ENCODE data around the gene STAMBPL1. TPM values are rescaled to one million over a fixed set of nuclear protein-coding genes. Genes with fewer than 3 reads are reported as not detected.

Gene STAMBPL1
- total RNA-seq, 1 donor from 2014 or later: 15.1 TPM

DNA sequence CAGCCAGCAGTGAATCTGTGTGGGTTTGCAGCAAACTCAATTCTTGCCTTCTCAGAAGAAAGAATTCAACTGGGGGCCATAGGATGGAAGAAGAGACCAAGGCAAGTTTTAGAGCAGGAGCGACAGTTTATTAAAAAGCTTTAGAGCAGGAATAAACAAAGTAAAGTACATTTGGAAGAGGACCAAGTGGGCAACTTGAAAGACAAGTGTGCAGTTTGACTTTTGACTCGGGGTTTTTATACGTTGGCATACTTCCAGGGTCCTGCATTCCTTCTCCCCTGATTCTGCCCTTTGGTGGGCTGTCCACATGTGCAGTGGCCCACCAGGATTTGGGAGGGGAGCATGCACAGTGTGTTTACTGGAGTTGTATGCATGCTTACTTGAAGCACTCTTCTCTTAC, 25.4 kb upstream of the STAMBPL1 start:
- H3K36me3 ChIP-seq (ENCODE audit: control insufficient read depth in 3 of 3, insufficient read depth in 3 of 3, low read length in 3 of 3): no peaks in the 10 kb centered on the region
- no peak overlapping the region for H3K9ac ChIP-seq (ENCODE audit: low read depth in 1 of 3, low read length in 3 of 3)
- H3K27me3 ChIP-seq (ENCODE audit: control insufficient read depth in 3 of 3, insufficient read depth in 3 of 3, low read length in 3 of 3): no peaks in the 10 kb centered on the region
- no peaks in the 10 kb centered on the region for H3K9me3 ChIP-seq (ENCODE audit: control insufficient read depth in 3 of 3, low read length in 3 of 3)
- H3K4me3 ChIP-seq (ENCODE audit: low read length in 3 of 3): no peak overlapping the region
- peaks cover 0 to 2% (median 0%) of the 10 kb centered on the region in 3 donors for H3K4me1 ChIP-seq (ENCODE audit: control insufficient read depth in 3 of 3, insufficient read depth in 3 of 3, low read length in 3 of 3)
- no peak overlapping the region for H3K27ac ChIP-seq (ENCODE audit: low read depth, low read length)

DNA sequence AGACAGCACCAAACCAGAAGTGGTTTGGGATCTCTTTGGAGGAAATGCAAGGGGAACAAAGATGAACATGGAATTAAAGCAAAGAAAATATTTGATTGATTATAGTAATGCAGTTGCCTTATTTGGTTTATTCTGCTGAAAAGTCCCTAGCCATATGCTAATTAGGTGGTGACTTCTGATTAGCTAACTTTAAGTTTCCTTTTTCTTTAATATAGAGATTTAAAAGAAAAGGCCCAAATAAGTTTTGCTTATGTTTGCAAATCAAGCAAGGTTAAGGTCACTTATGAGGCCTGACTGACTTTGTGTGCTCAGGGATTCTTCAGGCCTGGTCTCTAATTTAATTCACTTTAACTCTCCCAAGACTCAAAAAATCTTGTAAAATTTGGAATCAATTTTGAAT, 22.2 kb upstream of the STAMBPL1 start:
- Histone ChIP-seq H3K27ac (ENCODE audit: low read depth, low read length) (no peak overlapping the region), H3K9me3 (ENCODE audit: control insufficient read depth in 3 of 3, low read length in 3 of 3) (no peaks in the 10 kb centered on the region), H3K36me3 (ENCODE audit: control insufficient read depth in 3 of 3, insufficient read depth in 3 of 3, low read length in 3 of 3) (no peaks in the 10 kb centered on the region), H3K9ac (ENCODE audit: low read depth in 1 of 3, low read length in 3 of 3) (no peak overlapping the region), H3K27me3 (ENCODE audit: control insufficient read depth in 3 of 3, insufficient read depth in 3 of 3, low read length in 3 of 3) (no peaks in the 10 kb centered on the region), H3K4me1 (ENCODE audit: control insufficient read depth in 3 of 3, insufficient read depth in 3 of 3, low read length in 3 of 3) (no peaks in the 10 kb centered on the region), H3K4me3 (ENCODE audit: low read length in 3 of 3) (no peak overlapping the region)

DNA sequence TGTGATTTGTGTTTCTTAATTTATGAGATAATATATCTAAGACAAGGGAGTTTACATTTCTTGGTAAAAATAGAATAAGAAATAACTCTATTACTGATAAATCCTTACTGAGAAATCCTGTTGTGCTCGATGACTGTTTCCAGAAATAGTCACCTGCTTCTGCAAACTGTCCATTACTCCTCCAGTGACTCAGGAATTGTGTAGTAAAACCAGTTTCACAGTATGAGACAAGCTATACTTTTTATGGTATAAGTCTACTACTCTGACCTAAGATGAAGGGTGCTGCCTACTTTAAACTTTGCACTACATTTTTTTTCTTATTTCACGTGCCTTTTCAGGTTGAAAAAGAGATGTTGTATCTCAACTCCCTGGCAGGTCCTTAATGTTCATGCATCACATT, 21.6 kb upstream of the STAMBPL1 start:
- Histone ChIP-seq H3K27ac (ENCODE audit: low read depth, low read length) (no peak overlapping the region), H3K27me3 (ENCODE audit: control insufficient read depth in 3 of 3, insufficient read depth in 3 of 3, low read length in 3 of 3) (no peaks in the 10 kb centered on the region), H3K36me3 (ENCODE audit: control insufficient read depth in 3 of 3, insufficient read depth in 3 of 3, low read length in 3 of 3) (no peaks in the 10 kb centered on the region), H3K4me1 (ENCODE audit: control insufficient read depth in 3 of 3, insufficient read depth in 3 of 3, low read length in 3 of 3) (no peaks in the 10 kb centered on the region), H3K9me3 (ENCODE audit: control insufficient read depth in 3 of 3, low read length in 3 of 3) (no peaks in the 10 kb centered on the region), H3K4me3 (ENCODE audit: low read length in 3 of 3) (no peak overlapping the region), H3K9ac (ENCODE audit: low read depth in 1 of 3, low read length in 3 of 3) (no peak overlapping the region)

DNA sequence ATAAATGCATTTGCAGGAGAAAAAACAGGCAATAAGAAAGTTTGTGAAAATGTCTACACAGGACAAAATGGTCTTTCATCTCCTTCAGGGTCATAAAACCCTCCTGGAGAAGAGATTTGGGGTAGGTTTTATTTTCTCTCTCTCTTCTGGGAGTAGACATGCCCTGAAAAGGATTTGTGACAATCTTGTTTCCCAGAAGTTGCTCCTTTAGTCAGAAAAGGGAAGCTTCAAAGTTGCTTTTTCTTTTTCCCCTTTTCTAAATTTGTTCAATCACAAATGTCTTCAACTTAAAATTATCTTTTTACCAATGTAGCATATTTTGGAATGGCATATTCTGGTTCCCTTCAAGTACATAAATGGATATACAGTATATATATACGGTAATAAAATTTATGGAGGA, 19.0 kb upstream of the STAMBPL1 start:
- H3K4me3 ChIP-seq (ENCODE audit: low read length in 3 of 3): no peak overlapping the region
- H3K27me3 ChIP-seq (ENCODE audit: control insufficient read depth in 3 of 3, insufficient read depth in 3 of 3, low read length in 3 of 3): no peaks in the 10 kb centered on the region
- H3K9ac ChIP-seq (ENCODE audit: low read depth in 1 of 3, low read length in 3 of 3): no peak overlapping the region
- no peaks in the 10 kb centered on the region for H3K36me3 ChIP-seq (ENCODE audit: control insufficient read depth in 3 of 3, insufficient read depth in 3 of 3, low read length in 3 of 3)
- no peaks in the 10 kb centered on the region for H3K9me3 ChIP-seq (ENCODE audit: control insufficient read depth in 3 of 3, low read length in 3 of 3)
- H3K4me1 ChIP-seq (ENCODE audit: control insufficient read depth in 3 of 3, insufficient read depth in 3 of 3, low read length in 3 of 3): no peaks in the 10 kb centered on the region
- H3K27ac ChIP-seq (ENCODE audit: low read depth, low read length): no peak overlapping the region

DNA sequence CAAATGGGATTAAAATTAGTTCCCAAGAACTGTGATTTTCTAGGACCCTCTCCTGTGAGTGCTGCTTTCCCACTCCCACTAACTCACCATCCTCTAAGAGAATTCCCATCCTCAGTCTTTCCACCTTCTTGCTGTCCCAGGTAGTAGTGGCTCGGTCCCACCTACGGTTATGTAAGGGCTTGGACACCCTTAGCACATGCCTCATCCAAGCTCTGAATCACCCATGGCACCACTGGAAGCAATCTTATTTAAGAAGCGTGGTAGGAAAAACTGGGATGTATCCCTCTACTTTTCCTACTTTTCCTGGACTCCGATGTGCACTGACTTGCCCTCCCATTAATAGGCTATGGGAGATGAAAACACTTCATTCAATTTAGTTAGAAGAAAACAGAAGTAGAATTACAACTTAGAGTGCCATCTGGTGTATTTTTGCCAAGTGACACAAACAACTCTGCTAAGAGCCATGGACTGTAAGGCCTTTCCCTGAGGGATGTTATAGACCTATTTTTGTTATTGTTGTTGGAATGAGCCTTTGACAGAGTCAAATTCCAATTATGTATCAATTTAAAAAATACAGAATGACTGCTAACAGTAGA, 14.7 kb upstream of the STAMBPL1 start:
- Histone ChIP-seq H3K4me3 (ENCODE audit: low read length in 3 of 3) (no peak overlapping the region), H3K9me3 (ENCODE audit: control insufficient read depth in 3 of 3, low read length in 3 of 3) (no peaks in the 10 kb centered on the region), H3K4me1 (ENCODE audit: control insufficient read depth in 3 of 3, insufficient read depth in 3 of 3, low read length in 3 of 3) (no peaks in the 10 kb centered on the region), H3K27ac (ENCODE audit: low read depth, low read length) (no peak overlapping the region), H3K27me3 (ENCODE audit: control insufficient read depth in 3 of 3, insufficient read depth in 3 of 3, low read length in 3 of 3) (no peaks in the 10 kb centered on the region), H3K9ac (ENCODE audit: low read depth in 1 of 3, low read length in 3 of 3) (no peak overlapping the region), H3K36me3 (ENCODE audit: control insufficient read depth in 3 of 3, insufficient read depth in 3 of 3, low read length in 3 of 3) (no peaks in the 10 kb centered on the region)

DNA sequence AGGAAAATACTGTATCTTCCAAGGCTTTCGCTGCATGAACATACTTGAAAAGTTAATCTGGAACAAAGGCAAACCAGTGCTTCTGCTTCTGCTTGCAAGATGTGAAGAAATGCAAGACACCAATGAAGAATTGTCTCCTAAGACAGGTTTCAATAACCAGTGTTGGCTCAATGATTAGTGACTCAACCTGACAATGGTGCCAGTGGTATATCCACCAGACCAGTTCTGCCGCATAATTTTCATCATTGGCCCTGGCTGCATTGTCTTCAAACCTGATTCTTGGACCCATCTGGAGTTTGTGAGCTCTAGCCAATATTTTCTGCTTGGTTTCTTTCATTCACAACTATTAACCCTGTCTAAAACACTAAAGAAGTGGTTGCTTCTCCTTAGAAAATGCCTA, 13.6 kb upstream of the STAMBPL1 start:
- Histone ChIP-seq H3K4me3 (ENCODE audit: low read length in 3 of 3) (no peak overlapping the region), H3K9ac (ENCODE audit: low read depth in 1 of 3, low read length in 3 of 3) (no peak overlapping the region), H3K27me3 (ENCODE audit: control insufficient read depth in 3 of 3, insufficient read depth in 3 of 3, low read length in 3 of 3) (no peaks in the 10 kb centered on the region), H3K4me1 (ENCODE audit: control insufficient read depth in 3 of 3, insufficient read depth in 3 of 3, low read length in 3 of 3) (no peaks in the 10 kb centered on the region), H3K36me3 (ENCODE audit: control insufficient read depth in 3 of 3, insufficient read depth in 3 of 3, low read length in 3 of 3) (no peaks in the 10 kb centered on the region), H3K27ac (ENCODE audit: low read depth, low read length) (no peak overlapping the region), H3K9me3 (ENCODE audit: control insufficient read depth in 3 of 3, low read length in 3 of 3) (no peaks in the 10 kb centered on the region)

DNA sequence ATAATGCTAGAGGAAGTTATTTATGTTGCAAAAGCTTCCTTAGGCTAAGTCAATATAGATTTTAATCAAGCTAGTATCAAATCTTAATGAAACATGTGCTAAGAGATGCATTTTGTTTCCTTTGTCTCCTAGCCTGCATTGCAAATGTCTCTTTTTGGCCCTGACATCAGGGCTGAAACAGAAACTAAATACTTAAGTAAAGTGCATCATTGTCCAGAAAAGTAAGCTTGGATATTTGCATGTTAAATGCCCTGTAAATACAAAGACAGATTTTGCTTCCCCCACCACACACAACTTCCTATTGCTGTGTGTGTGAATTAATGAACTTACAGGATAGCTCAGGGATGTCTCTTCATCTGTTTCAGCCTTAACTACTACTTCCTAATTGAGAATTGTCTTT, 10.0 kb upstream of the STAMBPL1 start:
- no peaks in the 10 kb centered on the region for H3K27me3 ChIP-seq (ENCODE audit: control insufficient read depth in 3 of 3, insufficient read depth in 3 of 3, low read length in 3 of 3)
- no peak overlapping the region for H3K9ac ChIP-seq (ENCODE audit: low read depth in 1 of 3, low read length in 3 of 3)
- no peak overlapping the region for H3K27ac ChIP-seq (ENCODE audit: low read depth, low read length)
- H3K9me3 ChIP-seq (ENCODE audit: control insufficient read depth in 3 of 3, low read length in 3 of 3): no peaks in the 10 kb centered on the region
- no peaks in the 10 kb centered on the region for H3K36me3 ChIP-seq (ENCODE audit: control insufficient read depth in 3 of 3, insufficient read depth in 3 of 3, low read length in 3 of 3)
- no peak overlapping the region for H3K4me3 ChIP-seq (ENCODE audit: low read length in 3 of 3)
- no peaks in the 10 kb centered on the region for H3K4me1 ChIP-seq (ENCODE audit: control insufficient read depth in 3 of 3, insufficient read depth in 3 of 3, low read length in 3 of 3)

DNA sequence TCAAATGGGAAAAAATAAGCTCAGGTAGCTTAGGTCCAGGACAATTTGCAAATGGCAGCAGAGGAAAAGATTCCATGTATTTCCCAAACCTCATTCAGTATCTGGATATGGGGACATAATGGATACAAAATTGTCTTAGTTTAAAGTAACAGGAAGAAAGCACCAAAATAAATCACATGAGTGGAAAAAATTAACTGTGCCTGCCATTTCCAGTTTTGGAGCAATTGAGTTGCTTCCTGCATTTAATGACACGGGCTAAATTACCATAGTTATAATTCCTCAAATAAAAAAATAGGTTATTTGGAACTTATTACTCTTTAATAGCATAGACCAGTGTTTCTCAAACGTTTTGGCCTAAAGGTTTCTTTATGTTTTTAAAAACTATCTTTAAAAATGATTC, 6.3 kb upstream of the STAMBPL1 start:
- no peak overlapping the region for H3K4me3 ChIP-seq (ENCODE audit: low read length in 3 of 3)

DNA sequence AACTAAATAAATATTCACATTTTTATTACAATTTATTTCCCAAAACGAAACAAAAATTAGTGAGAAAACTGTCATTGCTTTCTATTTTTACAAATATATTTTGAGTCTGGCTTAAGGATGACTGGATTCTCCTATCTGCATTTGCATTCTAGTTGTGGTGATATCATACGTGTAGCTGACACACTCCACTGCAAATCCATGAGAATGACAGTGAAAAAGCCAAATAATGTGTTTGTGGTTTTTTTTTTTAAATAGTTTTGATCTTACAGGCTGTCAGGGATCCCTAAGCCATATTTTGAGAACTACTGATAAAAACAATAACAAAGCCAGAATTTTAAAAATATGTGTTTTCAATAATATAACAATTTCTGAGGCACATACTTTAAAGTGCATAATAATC, 5.8 kb upstream of the STAMBPL1 start:
- Histone ChIP-seq H3K27ac (ENCODE audit: low read depth, low read length) (no peak overlapping the region), H3K9me3 (ENCODE audit: control insufficient read depth in 3 of 3, low read length in 3 of 3) (no peaks in the 10 kb centered on the region), H3K9ac (ENCODE audit: low read depth in 1 of 3, low read length in 3 of 3) (no peak overlapping the region), H3K4me1 (ENCODE audit: control insufficient read depth in 3 of 3, insufficient read depth in 3 of 3, low read length in 3 of 3) (peaks cover 0 to 3% (median 0%) of the 10 kb centered on the region in 3 donors), H3K36me3 (ENCODE audit: control insufficient read depth in 3 of 3, insufficient read depth in 3 of 3, low read length in 3 of 3) (no peaks in the 10 kb centered on the region), H3K27me3 (ENCODE audit: control insufficient read depth in 3 of 3, insufficient read depth in 3 of 3, low read length in 3 of 3) (peaks cover 2 to 15% (median 8%) of the 10 kb centered on the region in 3 donors), H3K4me3 (ENCODE audit: low read length in 3 of 3) (no peak overlapping the region)

More for the DNA sequence above, 6.3 kb upstream of the STAMBPL1 start:
- Histone ChIP-seq H3K4me1 (ENCODE audit: control insufficient read depth in 3 of 3, insufficient read depth in 3 of 3, low read length in 3 of 3) (no peaks in the 10 kb centered on the region), H3K36me3 (ENCODE audit: control insufficient read depth in 3 of 3, insufficient read depth in 3 of 3, low read length in 3 of 3) (no peaks in the 10 kb centered on the region), H3K27me3 (ENCODE audit: control insufficient read depth in 3 of 3, insufficient read depth in 3 of 3, low read length in 3 of 3) (peaks cover 2 to 14% (median 7%) of the 10 kb centered on the region in 3 donors), H3K27ac (ENCODE audit: low read depth, low read length) (no peak overlapping the region), H3K9ac (ENCODE audit: low read depth in 1 of 3, low read length in 3 of 3) (no peak overlapping the region), H3K9me3 (ENCODE audit: control insufficient read depth in 3 of 3, low read length in 3 of 3) (no peaks in the 10 kb centered on the region)

DNA sequence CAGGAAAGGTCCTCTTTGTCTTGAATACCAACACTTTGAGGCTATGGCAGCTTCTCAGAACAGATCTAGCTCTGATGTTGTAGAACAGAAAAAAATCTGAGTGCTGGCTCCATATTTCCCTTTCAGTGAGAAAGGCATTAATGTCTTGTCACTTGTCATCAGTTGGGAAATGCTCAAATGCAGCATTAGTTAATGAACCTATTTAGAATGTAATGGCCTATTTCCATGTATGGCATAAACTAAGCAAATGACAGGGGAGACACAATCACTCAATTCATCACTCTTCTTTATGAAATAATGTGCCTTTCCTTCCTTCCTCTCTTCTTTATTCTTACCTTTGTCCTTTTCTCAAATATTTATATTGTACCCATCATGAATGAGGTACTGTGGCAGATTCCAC, 5.0 kb upstream of the STAMBPL1 start:
- Histone ChIP-seq H3K4me1 (ENCODE audit: control insufficient read depth in 3 of 3, insufficient read depth in 3 of 3, low read length in 3 of 3) (peaks cover 3 to 9% (median 8%) of the 10 kb centered on the region in 3 donors), H3K27ac (ENCODE audit: low read depth, low read length) (no peak overlapping the region), H3K9me3 (ENCODE audit: control insufficient read depth in 3 of 3, low read length in 3 of 3) (no peaks in the 10 kb centered on the region), H3K4me3 (ENCODE audit: low read length in 3 of 3) (no peak overlapping the region), H3K27me3 (ENCODE audit: control insufficient read depth in 3 of 3, insufficient read depth in 3 of 3, low read length in 3 of 3) (peaks cover 2 to 17% (median 10%) of the 10 kb centered on the region in 3 donors), H3K36me3 (ENCODE audit: control insufficient read depth in 3 of 3, insufficient read depth in 3 of 3, low read length in 3 of 3) (no peaks in the 10 kb centered on the region), H3K9ac (ENCODE audit: low read depth in 1 of 3, low read length in 3 of 3) (no peak overlapping the region)
